Measurements from ENCODE around the gene NBEA.

NBEA gene

GRCh38 chr13:35346494-35346893, 404.4 kb downstream of the NBEA start:
- Mint-ChIP-seq H3K4me3 (no peak overlapping the region), H3K36me3 (ENCODE audit: low read depth) (no peaks in the 10 kb centered on the region), H3K27me3 (no peaks in the 10 kb centered on the region), H3K27ac (no peak overlapping the region), H3K9me3 (no peaks in the 10 kb centered on the region), H3K4me1 (ENCODE audit: low read depth) (no peaks in the 10 kb centered on the region)
- intact Hi-C loops (cut with micrococcal nuclease), result no loop called here

GRCh38 chr13:35347679-35348205, 405.7 kb downstream of the NBEA start:
- H3K4me3 Mint-ChIP-seq, result no peak overlapping the region
- no peaks in the 10 kb centered on the region for H3K36me3 Mint-ChIP-seq (ENCODE audit: low read depth)
- no peak overlapping the region for H3K27ac Mint-ChIP-seq
- intact Hi-C loops (cut with micrococcal nuclease), result no loop called here
- no peaks in the 10 kb centered on the region for H3K27me3 Mint-ChIP-seq
- no peaks in the 10 kb centered on the region for H3K9me3 Mint-ChIP-seq
- no peaks in the 10 kb centered on the region for H3K4me1 Mint-ChIP-seq (ENCODE audit: low read depth)

GRCh38 chr13:35349052-35349451, 407.0 kb downstream of the NBEA start:
- Mint-ChIP-seq H3K4me1 (ENCODE audit: low read depth) (no peaks in the 10 kb centered on the region), H3K27ac (no peak overlapping the region), H3K4me3 (no peak overlapping the region), H3K27me3 (no peaks in the 10 kb centered on the region), H3K36me3 (ENCODE audit: low read depth) (no peaks in the 10 kb centered on the region), H3K9me3 (no peaks in the 10 kb centered on the region)
- intact Hi-C loops (cut with micrococcal nuclease), result no loop called here

- intact Hi-C loops (cut with micrococcal nuclease), result no loop called here
- no peak overlapping the region for H3K4me3 Mint-ChIP-seq
- H3K36me3 Mint-ChIP-seq (ENCODE audit: low read depth), result no peaks in the 10 kb centered on the region
- no peaks in the 10 kb centered on the region for H3K27me3 Mint-ChIP-seq
- H3K27ac Mint-ChIP-seq, result no peak overlapping the region
- no peaks in the 10 kb centered on the region for H3K4me1 Mint-ChIP-seq (ENCODE audit: low read depth)
- no peaks in the 10 kb centered on the region for H3K9me3 Mint-ChIP-seq
Measured at GRCh38 chr13:35349673-35350278, 407.7 kb downstream of the NBEA start.

GRCh38 chr13:35354285-35354684, 412.2 kb downstream of the NBEA start:
- intact Hi-C loops (cut with micrococcal nuclease), result no loop called here
- Mint-ChIP-seq H3K27ac (no peak overlapping the region), H3K4me1 (ENCODE audit: low read depth) (no peaks in the 10 kb centered on the region), H3K36me3 (ENCODE audit: low read depth) (no peaks in the 10 kb centered on the region), H3K9me3 (no peaks in the 10 kb centered on the region), H3K4me3 (no peak overlapping the region), H3K27me3 (no peaks in the 10 kb centered on the region)

- Mint-ChIP-seq H3K4me1 (ENCODE audit: low read depth) (no peaks in the 10 kb centered on the region), H3K27ac (no peak overlapping the region), H3K9me3 (no peaks in the 10 kb centered on the region), H3K4me3 (no peak overlapping the region), H3K36me3 (ENCODE audit: low read depth) (no peaks in the 10 kb centered on the region), H3K27me3 (no peaks in the 10 kb centered on the region)
- intact Hi-C loops (cut with micrococcal nuclease), result no loop called here
Measured at GRCh38 chr13:35354882-35355281, 412.8 kb downstream of the NBEA start.

GRCh38 chr13:35356572-35356971, 414.5 kb downstream of the NBEA start:
- Mint-ChIP-seq H3K27me3 (no peaks in the 10 kb centered on the region), H3K36me3 (ENCODE audit: low read depth) (no peaks in the 10 kb centered on the region), H3K9me3 (no peaks in the 10 kb centered on the region), H3K4me3 (no peak overlapping the region), H3K27ac (no peak overlapping the region), H3K4me1 (ENCODE audit: low read depth) (no peaks in the 10 kb centered on the region)
- intact Hi-C loops (cut with micrococcal nuclease), result no loop called here

GRCh38 chr13:35365883-35366282, 423.8 kb downstream of the NBEA start:
- H3K36me3 Mint-ChIP-seq (ENCODE audit: low read depth), result no peaks in the 10 kb centered on the region
- H3K27me3 Mint-ChIP-seq, result no peaks in the 10 kb centered on the region
- intact Hi-C loops (cut with micrococcal nuclease), result no loop called here
- peaks cover 4% of the 10 kb centered on the region for H3K4me1 Mint-ChIP-seq (ENCODE audit: low read depth)
- H3K27ac Mint-ChIP-seq, result no peak overlapping the region
- H3K4me3 Mint-ChIP-seq, result no peak overlapping the region
- H3K9me3 Mint-ChIP-seq, result peaks cover 9% of the 10 kb centered on the region

GRCh38 chr13:35367586-35367985, 425.5 kb downstream of the NBEA start:
- Mint-ChIP-seq H3K4me1 (ENCODE audit: low read depth) (peaks cover 4% of the 10 kb centered on the region), H3K4me3 (no peak overlapping the region), H3K36me3 (ENCODE audit: low read depth) (no peaks in the 10 kb centered on the region), H3K27me3 (no peaks in the 10 kb centered on the region), H3K27ac (no peak overlapping the region), H3K9me3 (peaks cover 26% of the 10 kb centered on the region)
- intact Hi-C loops (cut with micrococcal nuclease), result no loop called here

GRCh38 chr13:35378939-35379338, 436.9 kb downstream of the NBEA start:
- no peak overlapping the region for H3K27ac Mint-ChIP-seq
- intact Hi-C loops (cut with micrococcal nuclease), result no loop called here

GRCh38 chr13:35379663-35380062, 437.6 kb downstream of the NBEA start:
- no peak overlapping the region for H3K27ac Mint-ChIP-seq
- intact Hi-C loops (cut with micrococcal nuclease), result no loop called here

More at GRCh38 chr13:35378939-35379338, 436.9 kb downstream of the NBEA start:
- Mint-ChIP-seq H3K36me3 (ENCODE audit: low read depth) (no peaks in the 10 kb centered on the region), H3K9me3 (no peaks in the 10 kb centered on the region), H3K4me3 (no peak overlapping the region), H3K27me3 (no peaks in the 10 kb centered on the region), H3K4me1 (ENCODE audit: low read depth) (no peaks in the 10 kb centered on the region)

GRCh38 chr13:35387682-35388250, 445.7 kb downstream of the NBEA start:
- Mint-ChIP-seq H3K9me3 (no peaks in the 10 kb centered on the region), H3K36me3 (ENCODE audit: low read depth) (no peaks in the 10 kb centered on the region), H3K4me3 (no peak overlapping the region), H3K27ac (no peak overlapping the region), H3K27me3 (no peaks in the 10 kb centered on the region), H3K4me1 (ENCODE audit: low read depth) (no peaks in the 10 kb centered on the region)
- intact Hi-C loops (cut with micrococcal nuclease), result no loop called here

More at GRCh38 chr13:35379663-35380062, 437.6 kb downstream of the NBEA start:
- Mint-ChIP-seq H3K27me3 (no peaks in the 10 kb centered on the region), H3K4me1 (ENCODE audit: low read depth) (no peaks in the 10 kb centered on the region), H3K36me3 (ENCODE audit: low read depth) (no peaks in the 10 kb centered on the region), H3K9me3 (no peaks in the 10 kb centered on the region), H3K4me3 (no peak overlapping the region)

- no peak overlapping the region for H3K4me3 Mint-ChIP-seq
- no peak overlapping the region for H3K27ac Mint-ChIP-seq
- intact Hi-C loops (cut with micrococcal nuclease), result no loop called here
- no peaks in the 10 kb centered on the region for H3K9me3 Mint-ChIP-seq
- no peaks in the 10 kb centered on the region for H3K4me1 Mint-ChIP-seq (ENCODE audit: low read depth)
- H3K36me3 Mint-ChIP-seq (ENCODE audit: low read depth), result no peaks in the 10 kb centered on the region
- H3K27me3 Mint-ChIP-seq, result no peaks in the 10 kb centered on the region
Measured at GRCh38 chr13:35388441-35389355, 446.6 kb downstream of the NBEA start.

GRCh38 chr13:35389535-35389934, 447.5 kb downstream of the NBEA start:
- Mint-ChIP-seq H3K36me3 (ENCODE audit: low read depth) (no peaks in the 10 kb centered on the region), H3K27me3 (no peaks in the 10 kb centered on the region), H3K4me3 (no peak overlapping the region), H3K27ac (no peak overlapping the region), H3K4me1 (ENCODE audit: low read depth) (no peaks in the 10 kb centered on the region), H3K9me3 (peaks cover 5% of the 10 kb centered on the region)
- intact Hi-C loops (cut with micrococcal nuclease), result no loop called here

Measured in dendritic cell treated with granulocyte-macrophage colony-stimulating factor and Interleukin-4, amounts not matched to agents 40 ng/mL and 50 ng/mL, for 4 days (primary cell).